HepG2 (cell line): Measurements from ENCODE around the gene POTEF. TPM values are rescaled to one million over a fixed set of nuclear protein-coding genes. Genes with fewer than 3 reads are reported as not detected.
"Not testable (repeated sequence)": the region's sequence is repeated elsewhere in the genome, so short reads cannot be mapped to it uniquely, and the experiment has no call there.

Experiments used
- ATAC-seq: fragments of 200-7000 bp; cut with Tn5 transposase; 3 replicates; pipeline ENCODE4 v1.9.1; 2020; ENCODE audit warnings: mild to moderate bottlenecking, moderate library complexity
- BruUV-seq: library from RNA; stranded (reverse); fragments of 400-500 nt; replicated peaks from 2 replicates; lab custom pipeline; 2021; lab: Mats Ljungman, UMichigan
- CTCF ChIA-PET: fragments of 300-600 bp; formaldehyde crosslinking; extraction: SDS; loops from one replicate; lab custom pipeline; 2021; ENCODE audit warnings: low total read pairs, inconsistent platforms, low intra/inter-chr PET ratio; lab: Yijun Ruan, JAX
- POLR2A ChIA-PET: fragments of 350-600 bp; sonication (Branson Sonifier 250); formaldehyde crosslinking; loops from one replicate; lab custom pipeline; 2020; ENCODE audit warnings: antibody characterized with exemption, inconsistent platforms; lab: Yijun Ruan, JAX
- DNase-seq: peaks from one replicate; pipeline ENCODE4 v3.0.0-alpha.2; 2015; ENCODE audit warnings: low spot score
- FAIRE-seq: peaks from 3 replicates; lab custom pipeline; 2011; peaks lifted over from hg19 to GRCh38; lab: Jason Lieb, UNC
- H2AFZ ChIP-seq: one replicate; pipeline ENCODE4 v1.6.1; 2011; ENCODE audit warnings: low read length, inconsistent platforms
- H3K27ac ChIP-seq: fragments of 300-600 bp; 3 replicates; pipeline ENCODE4 v1.8.0; 2011; ENCODE audit warnings: mixed run types, mild to moderate bottlenecking, mixed read lengths, low read length, inconsistent platforms; ENCODE audit not compliant: insufficient read depth; ENCODE audit errors: extremely low read length
- H3K27me3 ChIP-seq, 2 experiments: fragments of 200-600 bp in 1 of 2; 2 replicates in 1 of 2; 3 replicates in 1 of 2; pipeline versions ENCODE4 v1.6.0 to v1.8.0; 2011; ENCODE audit warnings: low read length in 2 of 2, mild to moderate bottlenecking in 2 of 2, moderate library complexity in 2 of 2, inconsistent platforms in 1 of 2; ENCODE audit not compliant: insufficient read depth in 2 of 2, control insufficient read depth in 1 of 2
- H3K36me3 ChIP-seq, 2 experiments: fragments of 200-600 bp in 1 of 2; replicated peaks in 1 of 2; 2 replicates in 1 of 2; 3 replicates in 1 of 2; pipeline versions ENCODE4 v1.5.1 to v1.8.0; 2011; ENCODE audit warnings: low read length in 2 of 2, inconsistent platforms in 1 of 2; ENCODE audit not compliant: insufficient read depth in 2 of 2, control insufficient read depth in 1 of 2
- H3K4me1 ChIP-seq: 2 replicates; pipeline ENCODE4 v1.5.1; 2012; ENCODE audit warnings: low read length, inconsistent platforms; ENCODE audit not compliant: insufficient read depth
- H3K4me2 ChIP-seq: 2 replicates; pipeline ENCODE4 v1.6.0; 2011; ENCODE audit warnings: low read depth, low read length, inconsistent platforms
- H3K4me3 ChIP-seq, 3 experiments: fragments of 200-600 bp in 1 of 3; sonication (generic), shearing (Covaris generic) in 1 of 3; replicated peaks in 1 of 3; 2 replicates each; pipeline ENCODE4 v1.5.1; 2011 to 2016; ENCODE audit warnings: low read length in 3 of 3, inconsistent platforms in 2 of 3, low read depth in 2 of 3, mild to moderate bottlenecking in 2 of 3, control low read depth in 1 of 3, mixed read lengths in 1 of 3; ENCODE audit not compliant: insufficient read depth in 1 of 3
- H3K79me2 ChIP-seq: one replicate; pipeline ENCODE4 v1.6.1; 2011; ENCODE audit warnings: low read length, inconsistent platforms; ENCODE audit not compliant: insufficient read depth
- H3K9ac ChIP-seq: 2 replicates; pipeline ENCODE4 v1.6.0; 2011; ENCODE audit warnings: mild to moderate bottlenecking, low read depth, low read length, inconsistent platforms; ENCODE audit not compliant: insufficient read depth
- H3K9me3 ChIP-seq: 2 replicates; pipeline ENCODE4 v1.5.1; 2012; ENCODE audit warnings: mild to moderate bottlenecking, low read length
- H4K20me1 ChIP-seq: 2 replicates; pipeline ENCODE4 v1.6.0; 2011; ENCODE audit warnings: inconsistent platforms, mild to moderate bottlenecking, low read length, moderate library complexity; ENCODE audit not compliant: insufficient read depth
- CERS6 ChIP-seq: sonication (generic); formaldehyde crosslinking; IDR thresholded peaks from 2 replicates; pipeline ENCODE4 v1.5.0; 2020; ENCODE audit warnings: missing genetic modification reagents
- FLYWCH1 ChIP-seq: sonication (generic); formaldehyde crosslinking; IDR thresholded peaks from 2 replicates; pipeline ENCODE4 v1.8.1; 2023; ENCODE audit warnings: mild to moderate bottlenecking, missing genetic modification reagents
- FOXK2 ChIP-seq: fragments of 450-650 bp; IDR thresholded peaks from 2 replicates; pipeline ENCODE4 v1.6.1; 2016
- PLRG1 ChIP-seq: fragments of 450-650 bp; conservative IDR thresholded peaks from 2 replicates; pipeline ENCODE4 v1.6.1; 2016
- TBL1XR1 ChIP-seq: fragments of 150-350 bp; IDR thresholded peaks from 2 replicates; pipeline ENCODE4 v1.6.1; 2014; ENCODE audit warnings: borderline replicate concordance, low read length; ENCODE audit not compliant: partially characterized antibody
- U2AF1 ChIP-seq: fragments of 200-400 bp; formaldehyde crosslinking; optimal IDR thresholded peaks from 2 replicates; pipeline ENCODE3; 2017; ENCODE audit warnings: mild to moderate bottlenecking, low read depth, low read length
- ZBED4 ChIP-seq: sonication (generic); formaldehyde crosslinking; IDR thresholded peaks from 2 replicates; pipeline ENCODE4 v1.4.0; 2020; ENCODE audit warnings: missing genetic modification reagents, borderline replicate concordance
- ZNF12 ChIP-seq: sonication (generic); formaldehyde crosslinking; IDR thresholded peaks from 2 replicates; pipeline ENCODE4 v1.5.0; 2020; ENCODE audit warnings: missing genetic modification reagents
- ZNF761 ChIP-seq: sonication (generic); formaldehyde crosslinking; conservative IDR thresholded peaks from 2 replicates; pipeline ENCODE4 v1.4.0; 2020; ENCODE audit warnings: mild to moderate bottlenecking, missing genetic modification reagents
- ZNF879 ChIP-seq: sonication (generic); formaldehyde crosslinking; IDR thresholded peaks from 2 replicates; pipeline ENCODE4 v1.8.1; 2023; ENCODE audit warnings: missing genetic modification reagents
- WGBS: methylation state at CpG from one replicate; pipeline ENCODE4 v1.1.6; 2017; ENCODE audit warnings: low lambda C conversion rate; 5-methylcytosine and 5-hydroxymethylcytosine counted together
- in situ Hi-C: cut with HindIII; loops from 2 replicates; pipeline ENCODE4 v1.10.0; 2017; ENCODE audit warnings: low pct_unique_long_range_greater_than_20kb; ENCODE audit not compliant: extremely low pct_ligation_motif_present
- intact Hi-C: fragments of 100-400 bp; cut with micrococcal nuclease; formaldehyde crosslinking; loops from one replicate; pipeline ENCODE4 v1.10.0; 2022; ENCODE audit not compliant: unreplicated experiment
- polyA plus RNA-seq, 8 experiments: library from polyadenylated mRNA; depleted of rRNA in 3 of 8; stranded (reverse) in 7 of 8; unstranded in 1 of 8; fragments of >200 nt; fragmentation: Illumina TruSeq in 4 of 8; extraction: Trizol in 4 of 8; gene quantifications; 2 replicates each; pipeline versions ENCODE4 v1.2.1 to v1.2.3, GENCODE V29; 2011 to 2016; ENCODE audit warnings: low read depth in 4 of 8, missing spikeins in 1 of 8, mixed read lengths in 1 of 8; ENCODE audit not compliant: insufficient read depth in 1 of 8
- total RNA-seq, 5 experiments: library from RNA; depleted of rRNA; stranded (reverse); fragments of >200 nt; fragmentation: Illumina TruSeq; extraction: Trizol; gene quantifications; 2 replicates each; pipeline ENCODE4 v1.2.3, GENCODE V29; 2016; ENCODE audit warnings: low read depth in 1 of 5

POTEF gene
- total and polyA plus RNA-seq, 2 of the 13 experiments (the other 11 are each of a cell fraction or from before 2014, with no cell fraction given): 1.2 to 6.0 TPM

- CTCF ChIA-PET: no interaction called here
- no peak overlapping the region for H2AFZ ChIP-seq
- BruUV-seq: no TSS peak
- FAIRE-seq: no peak
- no peaks in the 10 kb centered on the region for H3K9me3 ChIP-seq
- ATAC-seq: no peak
- 65% methylated on average over 6 of the region's 15 CpGs for WGBS
- POLR2A ChIA-PET: no interaction called here
- H3K4me2 ChIP-seq: no peak overlapping the region
- no peaks in the 10 kb centered on the region for H3K36me3 ChIP-seq
- intact Hi-C loops: no loop called here
- H3K4me3 ChIP-seq: no peak overlapping the region
- no peaks in the 10 kb centered on the region for H3K79me2 ChIP-seq
- no peaks in the 10 kb centered on the region for H3K4me1 ChIP-seq
- no peak for TF ChIP-seq ZNF12 (CRISPR knock-in tag)
- no peak for TF ChIP-seq ZNF761 (CRISPR knock-in tag)
- no peak for TF ChIP-seq ZNF879 (CRISPR knock-in tag)
- no peak for TF ChIP-seq FLYWCH1 (CRISPR knock-in tag)
- TF ChIP-seq CERS6: no peak
- TF ChIP-seq U2AF1: no peak
- no peak for TF ChIP-seq PLRG1
- TF ChIP-seq FOXK2: no peak
- no peak for TF ChIP-seq ZBED4 (CRISPR knock-in tag)
- TF ChIP-seq TBL1XR1: no peak
- H3K27ac ChIP-seq: no peak overlapping the region
- no peak overlapping the region for H3K9ac ChIP-seq
- in situ Hi-C loops: no loop called here
- H3K27me3 ChIP-seq: no peaks in the 10 kb centered on the region; a peak in 1 of 5 replicates
- no peaks in the 10 kb centered on the region for H4K20me1 ChIP-seq
- no peak for DNase-seq
Measured at GRCh38 chr2:130135692-130136541, 6.9 kb upstream of the POTEF start.

GRCh38 chr2:130128464-130128863, 558 bp downstream of the POTEF start:
- POLR2A ChIA-PET: interaction anchor here (0.7 kb wide), 1 partner anchor 1081 kb away, joined by 11 read pairs; the partner anchor contains the start of gene POTEE
- DNase-seq, FAIRE-seq, H3K9me3 ChIP-seq, H2AFZ ChIP-seq, H3K79me2 ChIP-seq, H3K9ac ChIP-seq, H4K20me1 ChIP-seq, in situ Hi-C loops, CTCF ChIA-PET, intact Hi-C loops, BruUV-seq, H3K27me3 ChIP-seq, H3K27ac ChIP-seq, H3K36me3 ChIP-seq, H3K4me1 ChIP-seq: not testable (repeated sequence)
- ATAC-seq: peak; percentile 52
- H3K4me3 ChIP-seq: peak overlapping the region in 2 of 3 experiments; percentile 46 to 56; a peak in 3 of 6 replicates
- 8% methylated on average over 6 of the region's 14 CpGs for WGBS
- H3K4me2 ChIP-seq: peak overlapping the region; percentile 36
